ENCODE results near the gene RASA3. TPM values are rescaled to one million over a fixed set of nuclear protein-coding genes. Genes with fewer than 3 reads are reported as not detected.
"Not testable (repeated sequence)": the region's sequence is repeated elsewhere in the genome, so short reads cannot be mapped to it uniquely, and the experiment has no call there.

Gene RASA3
- total RNA-seq, 1 donor from 2014 or later: 44.8 TPM

GRCh38 chr13:113991676-113992179 lies 140.7 kb downstream of the RASA3 start:
- no peak overlapping the region for H3K27ac Mint-ChIP-seq (ENCODE audit: unreplicated experiment)
- no peak overlapping the region for H3K4me3 Mint-ChIP-seq (ENCODE audit: unreplicated experiment)
- no peaks in the 10 kb centered on the region for H3K4me1 Mint-ChIP-seq (ENCODE audit: unreplicated experiment)

GRCh38 chr13:113991191-113991669 lies 141.2 kb downstream of the RASA3 start:
- Mint-ChIP-seq H3K36me3 (ENCODE audit: unreplicated experiment) (peaks cover 37% of the 10 kb centered on the region), H3K4me3 (ENCODE audit: unreplicated experiment) (no peak overlapping the region), H3K27me3 (ENCODE audit: unreplicated experiment) (no peaks in the 10 kb centered on the region), H3K4me1 (ENCODE audit: unreplicated experiment) (no peaks in the 10 kb centered on the region), H3K9me3 (ENCODE audit: unreplicated experiment) (no peaks in the 10 kb centered on the region), H3K27ac (ENCODE audit: unreplicated experiment) (no peak overlapping the region)
- no peak for DNase-seq (ENCODE audit: extremely low spot score, unreplicated experiment)
- no peak for TF ChIP-seq CTCF (IDR thresholded peaks at IDR 0.05)

More at GRCh38 chr13:113991676-113992179, 140.7 kb downstream of the RASA3 start:
- no peak for TF ChIP-seq CTCF (IDR thresholded peaks at IDR 0.05)
- Mint-ChIP-seq H3K36me3 (ENCODE audit: unreplicated experiment) (peaks cover 37% of the 10 kb centered on the region), H3K27me3 (ENCODE audit: unreplicated experiment) (no peaks in the 10 kb centered on the region), H3K9me3 (ENCODE audit: unreplicated experiment) (no peaks in the 10 kb centered on the region)
- DNase-seq (ENCODE audit: extremely low spot score, unreplicated experiment): no peak

GRCh38 chr13:113990321-113990837 lies 142.0 kb downstream of the RASA3 start:
- Mint-ChIP-seq H3K36me3 (ENCODE audit: unreplicated experiment) (peaks cover 37% of the 10 kb centered on the region), H3K27ac (ENCODE audit: unreplicated experiment) (no peak overlapping the region), H3K9me3 (ENCODE audit: unreplicated experiment) (no peaks in the 10 kb centered on the region), H3K4me1 (ENCODE audit: unreplicated experiment) (no peaks in the 10 kb centered on the region), H3K4me3 (ENCODE audit: unreplicated experiment) (no peak overlapping the region), H3K27me3 (ENCODE audit: unreplicated experiment) (no peaks in the 10 kb centered on the region)
- no peak for TF ChIP-seq CTCF (IDR thresholded peaks at IDR 0.05)
- no peak for DNase-seq (ENCODE audit: extremely low spot score, unreplicated experiment)

- TF ChIP-seq CTCF (IDR thresholded peaks at IDR 0.05): no peak
- H3K4me1 Mint-ChIP-seq (ENCODE audit: unreplicated experiment): no peaks in the 10 kb centered on the region
- H3K27me3 Mint-ChIP-seq (ENCODE audit: unreplicated experiment): no peaks in the 10 kb centered on the region
- H3K36me3 Mint-ChIP-seq (ENCODE audit: unreplicated experiment): peaks cover 34% of the 10 kb centered on the region
- no peak overlapping the region for H3K27ac Mint-ChIP-seq (ENCODE audit: unreplicated experiment)
- DNase-seq (ENCODE audit: extremely low spot score, unreplicated experiment): no peak
- H3K9me3 Mint-ChIP-seq (ENCODE audit: unreplicated experiment): no peaks in the 10 kb centered on the region
- H3K4me3 Mint-ChIP-seq (ENCODE audit: unreplicated experiment): no peak overlapping the region
Observed at GRCh38 chr13:113989585-113990300, 142.7 kb downstream of the RASA3 start.

GRCh38 chr13:113988859-113989258 lies 143.6 kb downstream of the RASA3 start:
- not testable (repeated sequence) for H3K4me1 Mint-ChIP-seq (ENCODE audit: unreplicated experiment); H3K4me3 Mint-ChIP-seq (ENCODE audit: unreplicated experiment); DNase-seq (ENCODE audit: extremely low spot score, unreplicated experiment); H3K27ac Mint-ChIP-seq (ENCODE audit: unreplicated experiment); H3K9me3 Mint-ChIP-seq (ENCODE audit: unreplicated experiment); H3K27me3 Mint-ChIP-seq (ENCODE audit: unreplicated experiment)
- H3K36me3 Mint-ChIP-seq (ENCODE audit: unreplicated experiment): peaks cover 26% of the 10 kb centered on the region
